DND-41 (cell line): ENCODE measurements around the gene MEAK7.

Experiments
- ATAC-seq: fragments of 200-7000 bp; cut with Tn5 transposase; 3 replicates; pipeline ENCODE4 v1.9.1; 2021; ENCODE audit warnings: low read depth; ENCODE audit not compliant: insufficient read depth
- DNase-seq: peaks from one replicate; pipeline ENCODE4 v3.0.0-alpha.2; 2020
- H2AFZ ChIP-seq: 2 replicates; pipeline ENCODE4 v1.6.0; 2012; ENCODE audit warnings: low read depth, low read length
- H3K27ac ChIP-seq: 2 replicates; pipeline ENCODE4 v1.5.1; 2012; ENCODE audit warnings: low read length, inconsistent platforms
- H3K27me3 ChIP-seq: fragments of 200-600 bp; sonication (generic); 2 replicates; pipeline ENCODE4 v1.6.0; 2012; ENCODE audit warnings: low read length, mild to moderate bottlenecking, inconsistent platforms; ENCODE audit not compliant: insufficient read depth, poor library complexity
- H3K36me3 ChIP-seq: 2 replicates; pipeline ENCODE4 v1.5.1; 2012; ENCODE audit warnings: low read length, inconsistent platforms; ENCODE audit not compliant: insufficient read depth
- H3K4me1 ChIP-seq: 2 replicates; pipeline ENCODE4 v1.5.1; 2012; ENCODE audit warnings: mild to moderate bottlenecking, low read length; ENCODE audit not compliant: insufficient read depth
- H3K4me2 ChIP-seq: 2 replicates; pipeline ENCODE4 v1.6.0; 2012; ENCODE audit warnings: mild to moderate bottlenecking, moderate library complexity, low read length, inconsistent platforms; ENCODE audit not compliant: insufficient read depth
- H3K4me3 ChIP-seq, 2 experiments: fragments of 200-600 bp in 1 of 2; shearing (Covaris generic) in 1 of 2; 2 replicates each; pipeline ENCODE4 v1.5.1; 2012 to 2016; ENCODE audit warnings: inconsistent platforms in 2 of 2, low read length in 2 of 2, mild to moderate bottlenecking in 2 of 2, low read depth in 1 of 2, moderate library complexity in 1 of 2
- H3K79me2 ChIP-seq: 2 replicates; pipeline ENCODE4 v1.6.0; 2012; ENCODE audit warnings: low read length, inconsistent platforms; ENCODE audit not compliant: insufficient read depth
- H3K9ac ChIP-seq: 2 replicates; pipeline ENCODE4 v1.6.0; 2012; ENCODE audit warnings: low read depth, mild to moderate bottlenecking, inconsistent platforms, low read length, moderate library complexity
- H3K9me3 ChIP-seq: 2 replicates; pipeline ENCODE4 v1.5.1; 2012; ENCODE audit warnings: low read length, moderate library complexity, mild to moderate bottlenecking, inconsistent platforms; ENCODE audit not compliant: insufficient read depth, severe bottlenecking
- H4K20me1 ChIP-seq: 2 replicates; pipeline ENCODE4 v1.6.0; 2012; ENCODE audit warnings: low read length; ENCODE audit not compliant: insufficient read depth
- EZH2 ChIP-seq: IDR thresholded peaks from 3 replicates; pipeline ENCODE4 v1.6.1; 2012; ENCODE audit warnings: borderline replicate concordance, low read depth, mild to moderate bottlenecking, moderate library complexity, low read length, inconsistent platforms; ENCODE audit not compliant: severe bottlenecking
- TF ChIP-seq, protein P1 (sequence below): IDR thresholded peaks from 2 replicates; pipeline ENCODE4 v1.5.1; 2012; ENCODE audit warnings: borderline replicate concordance, low read length, moderate library complexity, mild to moderate bottlenecking; ENCODE audit not compliant: poor library complexity, severe bottlenecking; ENCODE audit errors: extremely low read depth

MEAK7 gene

DNA sequence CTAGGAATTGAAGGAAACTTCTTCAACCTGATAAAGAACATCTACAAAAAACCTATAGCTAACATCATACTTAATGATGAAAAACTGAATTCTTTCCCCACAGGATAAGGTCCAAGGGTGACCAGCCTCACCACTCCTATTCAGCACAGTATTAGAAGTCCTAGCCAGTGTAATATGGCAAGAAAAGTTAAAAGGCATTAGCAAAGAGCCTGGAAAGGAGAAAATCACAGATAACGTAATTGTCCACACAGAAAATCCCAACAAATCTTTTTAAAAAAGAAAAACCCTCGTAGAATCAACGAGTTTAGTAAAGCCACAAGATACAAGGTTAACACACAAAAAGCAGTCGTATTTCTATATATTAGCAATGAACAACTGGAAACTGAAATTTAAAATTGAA is 37.8 kb downstream of the MEAK7 start:
- no peak for DNase-seq
- TF ChIP-seq, protein P1, sequence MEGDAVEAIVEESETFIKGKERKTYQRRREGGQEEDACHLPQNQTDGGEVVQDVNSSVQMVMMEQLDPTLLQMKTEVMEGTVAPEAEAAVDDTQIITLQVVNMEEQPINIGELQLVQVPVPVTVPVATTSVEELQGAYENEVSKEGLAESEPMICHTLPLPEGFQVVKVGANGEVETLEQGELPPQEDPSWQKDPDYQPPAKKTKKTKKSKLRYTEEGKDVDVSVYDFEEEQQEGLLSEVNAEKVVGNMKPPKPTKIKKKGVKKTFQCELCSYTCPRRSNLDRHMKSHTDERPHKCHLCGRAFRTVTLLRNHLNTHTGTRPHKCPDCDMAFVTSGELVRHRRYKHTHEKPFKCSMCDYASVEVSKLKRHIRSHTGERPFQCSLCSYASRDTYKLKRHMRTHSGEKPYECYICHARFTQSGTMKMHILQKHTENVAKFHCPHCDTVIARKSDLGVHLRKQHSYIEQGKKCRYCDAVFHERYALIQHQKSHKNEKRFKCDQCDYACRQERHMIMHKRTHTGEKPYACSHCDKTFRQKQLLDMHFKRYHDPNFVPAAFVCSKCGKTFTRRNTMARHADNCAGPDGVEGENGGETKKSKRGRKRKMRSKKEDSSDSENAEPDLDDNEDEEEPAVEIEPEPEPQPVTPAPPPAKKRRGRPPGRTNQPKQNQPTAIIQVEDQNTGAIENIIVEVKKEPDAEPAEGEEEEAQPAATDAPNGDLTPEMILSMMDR = no peak
- no peak for TF ChIP-seq EZH2
- ATAC-seq = no peak

DNA sequence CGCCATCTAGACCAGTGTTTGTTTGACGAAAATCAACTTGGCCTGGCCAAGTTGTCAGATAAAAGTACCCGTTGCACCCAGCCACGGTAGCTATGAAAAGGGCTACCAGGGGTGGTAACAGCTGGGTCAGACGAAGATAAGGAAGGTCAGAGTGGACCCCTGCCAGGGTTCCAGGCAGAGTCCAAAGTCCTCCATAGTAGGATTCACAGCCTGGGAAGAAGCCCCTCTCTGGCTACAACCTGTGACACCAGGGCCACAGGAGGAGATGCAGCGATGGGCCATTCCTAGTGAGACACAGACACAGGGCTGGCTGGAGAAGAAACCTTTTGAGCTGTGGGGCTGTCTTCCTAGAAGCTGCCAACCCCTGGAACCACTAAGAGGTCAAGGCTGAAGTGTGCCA is 39.3 kb downstream of the MEAK7 start:
- no peak overlapping the region for H3K4me3 ChIP-seq
- no peak overlapping the region for H3K9ac ChIP-seq
- H3K9me3 ChIP-seq = peaks cover 10% of the 10 kb centered on the region
- no peaks in the 10 kb centered on the region for H3K36me3 ChIP-seq
- no peak overlapping the region for H3K4me2 ChIP-seq
- H4K20me1 ChIP-seq = no peaks in the 10 kb centered on the region
- no peak overlapping the region for H2AFZ ChIP-seq
- TF ChIP-seq, protein P1 = no peak
- no peak for TF ChIP-seq EZH2
- no peak overlapping the region for H3K27ac ChIP-seq
- DNase-seq (no peak), ATAC-seq (no peak)
- no peaks in the 10 kb centered on the region for H3K79me2 ChIP-seq
- H3K4me1 ChIP-seq = no peaks in the 10 kb centered on the region
- no peaks in the 10 kb centered on the region for H3K27me3 ChIP-seq

More for the DNA sequence above, 37.8 kb downstream of the MEAK7 start:
- H3K9me3 ChIP-seq = peaks cover 10% of the 10 kb centered on the region
- no peaks in the 10 kb centered on the region for H3K27me3 ChIP-seq
- H3K79me2 ChIP-seq = no peaks in the 10 kb centered on the region
- H3K36me3 ChIP-seq = no peaks in the 10 kb centered on the region
- H3K4me3 ChIP-seq = no peak overlapping the region
- H3K27ac ChIP-seq = no peak overlapping the region
- H2AFZ ChIP-seq = no peak overlapping the region
- H4K20me1 ChIP-seq = no peaks in the 10 kb centered on the region
- no peak overlapping the region for H3K4me2 ChIP-seq
- no peaks in the 10 kb centered on the region for H3K4me1 ChIP-seq
- H3K9ac ChIP-seq = no peak overlapping the region

DNA sequence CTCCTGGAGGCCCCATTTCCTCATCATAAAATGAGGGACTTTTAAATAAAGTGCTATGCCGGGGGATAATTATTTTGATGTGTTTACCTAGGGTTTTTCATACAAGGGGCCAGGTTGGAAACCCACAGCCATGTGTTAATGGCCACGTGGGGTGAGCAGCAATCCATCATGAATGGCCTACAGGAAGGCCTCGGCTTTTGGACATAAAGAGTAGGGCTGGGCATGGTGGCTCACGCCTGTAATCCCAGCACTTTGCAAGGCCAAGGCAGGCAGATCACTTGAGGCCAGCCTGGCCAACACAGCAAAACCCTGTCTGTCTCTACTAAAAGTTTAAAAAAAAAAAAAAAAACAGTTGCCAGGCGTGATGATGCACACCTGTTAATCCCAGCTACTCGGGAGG is 40.3 kb downstream of the MEAK7 start:
- Histone ChIP-seq H3K36me3 (no peaks in the 10 kb centered on the region), H3K4me3 (no peak overlapping the region), H2AFZ (no peak overlapping the region), H3K27ac (no peak overlapping the region), H3K4me1 (no peaks in the 10 kb centered on the region), H3K4me2 (no peak overlapping the region), H3K27me3 (no peaks in the 10 kb centered on the region), H3K79me2 (no peaks in the 10 kb centered on the region), H4K20me1 (no peaks in the 10 kb centered on the region), H3K9ac (no peak overlapping the region), H3K9me3 (peaks cover 10% of the 10 kb centered on the region)
- ATAC-seq = no peak
- DNase-seq = no peak
- TF ChIP-seq, protein P1 = no peak
- TF ChIP-seq EZH2 = no peak

DNA sequence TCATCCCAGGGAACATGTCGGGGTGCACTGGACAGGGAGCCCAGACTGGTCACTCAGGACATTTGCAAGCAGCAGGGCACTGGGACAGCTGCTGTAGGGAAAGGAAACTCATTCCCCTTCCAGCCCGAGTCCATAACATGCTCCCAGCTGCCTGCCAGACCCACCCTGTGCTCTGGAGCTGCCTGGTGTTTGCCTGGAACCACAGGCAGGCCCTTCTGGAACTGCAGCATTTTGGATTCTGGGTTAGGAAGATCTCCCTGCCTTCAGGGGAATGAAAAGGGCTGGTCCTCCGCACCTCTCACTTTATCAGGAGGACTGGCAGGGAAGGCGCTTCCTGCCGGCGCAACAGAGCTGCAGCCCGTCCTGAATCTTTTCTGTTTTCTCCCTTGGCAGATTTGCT is 41.2 kb downstream of the MEAK7 start:
- Histone ChIP-seq H3K36me3 (no peaks in the 10 kb centered on the region), H3K9me3 (peaks cover 10% of the 10 kb centered on the region), H3K27me3 (no peaks in the 10 kb centered on the region), H3K4me2 (no peak overlapping the region), H3K79me2 (no peaks in the 10 kb centered on the region), H3K9ac (no peak overlapping the region), H2AFZ (no peak overlapping the region), H3K4me3 (no peak overlapping the region), H3K27ac (no peak overlapping the region), H3K4me1 (no peaks in the 10 kb centered on the region), H4K20me1 (no peaks in the 10 kb centered on the region)
- no peak for ATAC-seq
- DNase-seq = no peak
- no peak for TF ChIP-seq EZH2
- TF ChIP-seq, protein P1 = no peak
